Trophoblast cell (in vitro differentiated cells and primary cell): ENCODE results near the gene SEMA5A.

Experiments used
- DNase-seq, 2 donors: peaks; one replicate each; pipeline ENCODE4 v3.0.0-alpha.2; 2016
- H2AFZ ChIP-seq: 2 replicates; pipeline ENCODE4 v1.6.1; 2013; ENCODE audit warnings: low read length, moderate library complexity, mild to moderate bottlenecking; ENCODE audit not compliant: insufficient read depth, poor library complexity
- H2AK5ac ChIP-seq: 2 replicates; pipeline ENCODE4 v1.6.1; 2013; ENCODE audit warnings: mild to moderate bottlenecking, low read length
- H2BK120ac ChIP-seq: 2 replicates; pipeline ENCODE4 v1.6.1; 2013; ENCODE audit warnings: low read length, mild to moderate bottlenecking, moderate library complexity; ENCODE audit not compliant: insufficient read depth, poor library complexity
- H2BK12ac ChIP-seq: 2 replicates; pipeline ENCODE4 v1.6.1; 2013; ENCODE audit warnings: mild to moderate bottlenecking, low read length, moderate library complexity
- H2BK5ac ChIP-seq: 2 replicates; pipeline ENCODE4 v1.6.1; 2013; ENCODE audit warnings: low read length, low read depth, moderate library complexity, mild to moderate bottlenecking; ENCODE audit not compliant: poor library complexity
- H3K14ac ChIP-seq: 2 replicates; pipeline ENCODE4 v1.6.1; 2013; ENCODE audit warnings: mild to moderate bottlenecking, low read length
- H3K18ac ChIP-seq: 2 replicates; pipeline ENCODE4 v1.6.1; 2013; ENCODE audit warnings: mild to moderate bottlenecking, low read length
- H3K23ac ChIP-seq: 2 replicates; pipeline ENCODE4 v1.6.1; 2013; ENCODE audit warnings: low read length
- H3K27ac ChIP-seq: 2 replicates; pipeline ENCODE4 v1.5.1; 2013; ENCODE audit warnings: low read depth, mild to moderate bottlenecking, inconsistent platforms, low read length, moderate library complexity
- H3K27me3 ChIP-seq: 2 replicates; pipeline ENCODE4 v1.6.1; 2013; ENCODE audit warnings: inconsistent platforms, mild to moderate bottlenecking, low read length, moderate library complexity; ENCODE audit not compliant: insufficient read depth
- H3K36me3 ChIP-seq, 2 experiments: 1 replicate in 1 of 2; 2 replicates in 1 of 2; pipeline ENCODE4 v1.6.1; 2013; ENCODE audit warnings: low read length in 2 of 2, mild to moderate bottlenecking in 2 of 2, moderate library complexity in 1 of 2; ENCODE audit not compliant: insufficient read depth in 2 of 2, control insufficient read depth in 1 of 2
- H3K4ac ChIP-seq: 2 replicates; pipeline ENCODE4 v1.6.1; 2013; ENCODE audit warnings: low read depth, mild to moderate bottlenecking, low read length, moderate library complexity
- H3K4me1 ChIP-seq, 2 experiments: 1 replicate in 1 of 2; 2 replicates in 1 of 2; pipeline ENCODE4 v1.6.1; 2013; ENCODE audit warnings: low read length in 2 of 2, mild to moderate bottlenecking in 2 of 2, moderate library complexity in 1 of 2; ENCODE audit not compliant: insufficient read depth in 2 of 2, control insufficient read depth in 1 of 2
- H3K4me2 ChIP-seq: 2 replicates; pipeline ENCODE4 v1.6.1; 2013; ENCODE audit warnings: inconsistent platforms, mild to moderate bottlenecking, low read length, moderate library complexity
- H3K4me3 ChIP-seq: 2 replicates; pipeline ENCODE4 v1.5.1; 2013; ENCODE audit warnings: mild to moderate bottlenecking, low read depth, low read length, inconsistent platforms
- H3K79me1 ChIP-seq: one replicate; pipeline ENCODE4 v1.6.1; 2013; ENCODE audit warnings: low read length
- H3K79me2 ChIP-seq: 2 replicates; pipeline ENCODE4 v1.6.1; 2013; ENCODE audit warnings: low read length, mild to moderate bottlenecking; ENCODE audit not compliant: control insufficient read depth, insufficient read depth, poor library complexity
- H3K9ac ChIP-seq: 2 replicates; pipeline ENCODE4 v1.6.1; 2013; ENCODE audit warnings: mild to moderate bottlenecking, low read length
- H3K9me3 ChIP-seq: 2 replicates; pipeline ENCODE4 v1.6.1; 2013; ENCODE audit warnings: low read depth, mild to moderate bottlenecking, control low read depth, inconsistent platforms, low read length; ENCODE audit not compliant: insufficient read depth
- H4K12ac ChIP-seq: 2 replicates; pipeline ENCODE4 v1.6.1; 2013; ENCODE audit warnings: low read depth, mild to moderate bottlenecking, low read length, moderate library complexity
- H4K8ac ChIP-seq: 2 replicates; pipeline ENCODE4 v1.6.1; 2013; ENCODE audit warnings: low read depth, mild to moderate bottlenecking, low read length, moderate library complexity
- H4K91ac ChIP-seq: one replicate; pipeline ENCODE4 v1.6.1; 2013; ENCODE audit warnings: low read depth, mild to moderate bottlenecking, low read length, moderate library complexity
- WGBS: extraction: QIAGEN DNeasy Blood & Tissue Kit; methylation state at CpG from one replicate; pipeline ENCODE4 v1.1.7; 2013; ENCODE audit warnings: missing lambda C conversion rate; ENCODE audit not compliant: insufficient read length, insufficient coverage; ENCODE audit errors: extremely low coverage; 5-methylcytosine and 5-hydroxymethylcytosine counted together

SEMA5A gene

GRCh38 chr5:9514968-9515367 is 30.9 kb downstream of the SEMA5A start:
- no peak overlapping the region for H3K9ac ChIP-seq
- H3K4me3 ChIP-seq, result no peak overlapping the region
- H3K14ac ChIP-seq, result no peak overlapping the region
- no peaks in the 10 kb centered on the region for H3K79me2 ChIP-seq
- no peak overlapping the region for H2BK120ac ChIP-seq
- H3K79me1 ChIP-seq, result no peaks in the 10 kb centered on the region
- H2AK5ac ChIP-seq, result no peak overlapping the region
- H4K91ac ChIP-seq, result no peak overlapping the region
- no peak overlapping the region for H2AFZ ChIP-seq
- no peak overlapping the region for H2BK5ac ChIP-seq
- H3K27me3 ChIP-seq, result no peaks in the 10 kb centered on the region
- H3K18ac ChIP-seq, result no peak overlapping the region
- no peak for DNase-seq
- H3K4me2 ChIP-seq, result no peak overlapping the region
- H3K23ac ChIP-seq, result no peak overlapping the region
- no peaks in the 10 kb centered on the region for H3K9me3 ChIP-seq
- H3K4me1 ChIP-seq, result peaks cover 1% of the 10 kb centered on the region in 2 experiments
- H3K27ac ChIP-seq, result no peak overlapping the region
- H3K36me3 ChIP-seq, result peaks cover 2 to 17% of the 10 kb centered on the region in 2 experiments
- 100% methylated on average over 1 of the region's 2 CpGs for WGBS
- no peak overlapping the region for H4K8ac ChIP-seq
- H3K4ac ChIP-seq, result peak overlapping the region; percentile 10
- H4K12ac ChIP-seq, result no peak overlapping the region
- H2BK12ac ChIP-seq, result no peak overlapping the region

- no peak overlapping the region for H4K12ac ChIP-seq
- H2BK5ac ChIP-seq, result no peak overlapping the region
- no peaks in the 10 kb centered on the region for H3K79me2 ChIP-seq
- H4K8ac ChIP-seq, result no peak overlapping the region
- no peak overlapping the region for H3K18ac ChIP-seq
- H3K4me1 ChIP-seq, result no peaks in the 10 kb centered on the region
- no peak overlapping the region for H2AFZ ChIP-seq
- DNase-seq, result peak in 1 of 2 donors; percentile 11
- no peak overlapping the region for H3K9ac ChIP-seq
- no peak overlapping the region for H3K4me2 ChIP-seq
- no peak overlapping the region for H4K91ac ChIP-seq
- peak overlapping the region; percentile 12 for H3K4ac ChIP-seq
- no peak overlapping the region for H2BK12ac ChIP-seq
- H3K79me1 ChIP-seq, result no peaks in the 10 kb centered on the region
- no peaks in the 10 kb centered on the region for H3K9me3 ChIP-seq
- no CpG with 5 or more reads among the region's 4 CpGs for WGBS
- no peak overlapping the region for H3K23ac ChIP-seq
- no peak overlapping the region for H3K27ac ChIP-seq
- H2AK5ac ChIP-seq, result no peak overlapping the region
- H3K4me3 ChIP-seq, result no peak overlapping the region
- no peaks in the 10 kb centered on the region for H3K27me3 ChIP-seq
- H3K36me3 ChIP-seq, result peaks cover 2 to 16% of the 10 kb centered on the region in 2 experiments
- no peak overlapping the region for H3K14ac ChIP-seq
- no peak overlapping the region for H2BK120ac ChIP-seq
Observed at GRCh38 chr5:9513827-9514226, 32.0 kb downstream of the SEMA5A start.

- Histone ChIP-seq H3K4me2 (no peak overlapping the region), H2AFZ (no peak overlapping the region), H3K14ac (no peak overlapping the region), H2BK12ac (no peak overlapping the region), H3K9ac (no peak overlapping the region), H3K18ac (no peak overlapping the region), H4K91ac (no peak overlapping the region), H3K27me3 (no peaks in the 10 kb centered on the region), H3K36me3 (peaks cover 10 to 23% of the 10 kb centered on the region in 2 experiments), H3K79me2 (no peaks in the 10 kb centered on the region), H3K27ac (no peak overlapping the region), H2BK5ac (no peak overlapping the region), H3K79me1 (no peaks in the 10 kb centered on the region), H4K8ac (no peak overlapping the region), H4K12ac (no peak overlapping the region), H3K4me1 (peaks cover 0 to 4% of the 10 kb centered on the region in 2 experiments), H3K4ac (no peak overlapping the region), H3K4me3 (no peak overlapping the region), H3K9me3 (no peaks in the 10 kb centered on the region), H3K23ac (no peak overlapping the region), H2AK5ac (no peak overlapping the region), H2BK120ac (no peak overlapping the region)
- no peak for DNase-seq
- no CpG with 5 or more reads among the region's 4 CpGs for WGBS
Observed at GRCh38 chr5:9512457-9512856, 33.4 kb downstream of the SEMA5A start.

- Histone ChIP-seq H2BK12ac (no peak overlapping the region), H2BK120ac (no peak overlapping the region), H2AK5ac (no peak overlapping the region), H3K79me2 (no peaks in the 10 kb centered on the region), H3K79me1 (no peaks in the 10 kb centered on the region), H4K91ac (no peak overlapping the region), H3K18ac (no peak overlapping the region), H3K4me1 (peaks cover 6 to 10% of the 10 kb centered on the region in 2 experiments), H2BK5ac (no peak overlapping the region), H3K23ac (no peak overlapping the region), H3K36me3 (peaks cover 9 to 17% of the 10 kb centered on the region in 2 experiments), H3K27ac (no peak overlapping the region), H3K9me3 (no peaks in the 10 kb centered on the region), H3K27me3 (no peaks in the 10 kb centered on the region), H3K4me2 (no peak overlapping the region), H3K4me3 (no peak overlapping the region), H3K9ac (no peak overlapping the region), H4K12ac (no peak overlapping the region), H3K14ac (no peak overlapping the region), H2AFZ (no peak overlapping the region), H3K4ac (no peak overlapping the region), H4K8ac (no peak overlapping the region)
- no CpG with 5 or more reads among the region's 6 CpGs for WGBS
- DNase-seq, result peak in 1 of 2 donors; percentile 64
Observed at GRCh38 chr5:9507974-9508373, 37.9 kb downstream of the SEMA5A start.
